ENCODE measurements around the gene ELP4. TPM values are rescaled to one million over a fixed set of nuclear protein-coding genes. Genes with fewer than 3 reads are reported as not detected.

ELP4 gene
- total RNA-seq, 1 experiment from 2014 or later: 20.3 TPM

DNA sequence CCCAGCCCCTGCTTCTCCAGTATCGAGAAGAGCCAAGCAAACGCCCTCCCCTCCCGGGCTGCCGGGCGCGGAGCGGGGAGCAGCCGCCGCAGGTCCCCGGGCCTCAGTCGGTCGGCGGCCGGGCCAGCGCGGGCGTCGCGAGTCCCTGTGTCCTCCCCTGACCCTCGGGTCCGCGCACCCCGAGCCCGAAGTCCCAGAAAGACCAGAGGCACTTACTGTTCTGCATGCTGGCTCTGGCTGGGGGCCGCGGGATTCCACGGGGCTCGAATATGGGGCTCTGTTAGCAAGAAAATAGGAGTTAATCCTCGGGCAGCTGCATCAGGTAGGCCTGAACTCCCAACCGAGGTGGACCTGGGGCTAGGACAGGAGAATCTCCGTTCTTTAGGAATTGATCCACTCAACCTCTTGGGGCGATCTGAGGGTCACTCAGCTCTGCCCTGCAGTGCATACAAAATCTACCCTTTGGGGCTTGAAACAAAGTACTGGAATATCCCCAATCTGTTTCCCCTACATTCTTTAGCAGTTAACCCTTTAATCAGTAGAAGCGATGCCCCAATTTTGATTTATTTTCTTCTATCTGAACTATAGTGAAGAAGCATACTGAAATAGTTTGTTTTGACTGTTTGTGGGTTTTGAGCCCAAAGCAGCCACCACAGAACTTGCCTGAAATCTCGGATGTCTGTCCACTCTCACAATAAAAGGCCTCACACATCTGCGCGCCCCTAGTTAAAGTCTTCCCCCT, 296.8 kb downstream of the ELP4 start:
- no TSS peak for BruUV-seq (replicated peaks)
- no peak overlapping the region for H3K4me3 Mint-ChIP-seq (ENCODE audit: low read depth, unreplicated experiment)

DNA sequence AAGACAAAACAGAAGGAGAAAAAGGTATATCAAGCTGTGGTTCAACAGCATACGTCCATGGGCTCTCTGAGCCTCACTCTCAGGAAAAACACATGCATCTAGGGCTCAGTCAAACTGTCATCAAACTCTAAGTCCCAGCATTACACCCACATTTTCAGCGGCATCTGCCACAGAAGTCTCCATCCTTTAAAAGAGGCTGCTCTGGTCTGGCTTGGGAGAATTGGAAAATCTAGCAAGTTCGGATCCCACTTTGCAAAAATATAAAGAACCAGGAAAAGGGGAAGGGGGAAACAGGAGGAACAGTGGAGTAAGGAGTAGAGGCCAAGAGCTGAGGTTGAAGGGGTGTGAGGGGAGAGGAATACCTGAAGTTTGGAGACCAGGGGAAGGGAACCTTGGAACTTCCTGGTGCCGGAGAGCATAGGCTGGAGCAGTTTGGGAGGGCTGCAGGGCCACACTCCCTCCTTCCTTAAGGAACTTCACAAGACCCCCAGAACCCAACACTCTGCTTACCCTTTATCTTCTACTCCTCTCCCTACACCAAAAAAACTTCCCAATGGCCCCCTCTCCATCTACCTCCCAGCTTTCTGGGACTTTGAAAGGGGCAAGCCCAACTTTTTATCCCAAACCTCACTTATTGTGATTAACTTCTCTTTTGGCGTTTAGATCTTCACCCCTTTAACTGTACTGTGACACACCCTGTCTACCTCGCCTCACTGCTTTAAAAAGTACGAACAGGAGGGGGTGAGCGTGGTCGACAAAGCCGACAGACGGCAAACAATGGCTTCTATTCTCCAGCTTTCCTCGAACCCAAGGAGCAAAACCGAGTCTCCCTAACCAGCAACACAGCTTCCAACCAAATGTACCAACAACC, 297.6 kb downstream of the ELP4 start:
- intact Hi-C loops (cut with micrococcal nuclease; ENCODE audit: unreplicated experiment): no loop called here
- H3K36me3 Mint-ChIP-seq (ENCODE audit: insufficient read depth, unreplicated experiment): peaks cover 9% of the 10 kb centered on the region
- no peak overlapping the region for H3K4me3 Mint-ChIP-seq (ENCODE audit: low read depth, unreplicated experiment)

More for the DNA sequence above, 296.8 kb downstream of the ELP4 start:
- DNase-seq: no peak
- intact Hi-C loops (cut with micrococcal nuclease; ENCODE audit: unreplicated experiment): no loop called here
- Mint-ChIP-seq H3K9me3 (ENCODE audit: low read depth, unreplicated experiment) (no peaks in the 10 kb centered on the region), H3K27ac (ENCODE audit: unreplicated experiment) (no peak overlapping the region), H3K27me3 (ENCODE audit: unreplicated experiment) (peaks cover 87% of the 10 kb centered on the region), H3K4me1 (ENCODE audit: low read depth, unreplicated experiment) (peaks cover 16% of the 10 kb centered on the region), H3K36me3 (ENCODE audit: insufficient read depth, unreplicated experiment) (peaks cover 9% of the 10 kb centered on the region)
- TF ChIP-seq, protein P1, sequence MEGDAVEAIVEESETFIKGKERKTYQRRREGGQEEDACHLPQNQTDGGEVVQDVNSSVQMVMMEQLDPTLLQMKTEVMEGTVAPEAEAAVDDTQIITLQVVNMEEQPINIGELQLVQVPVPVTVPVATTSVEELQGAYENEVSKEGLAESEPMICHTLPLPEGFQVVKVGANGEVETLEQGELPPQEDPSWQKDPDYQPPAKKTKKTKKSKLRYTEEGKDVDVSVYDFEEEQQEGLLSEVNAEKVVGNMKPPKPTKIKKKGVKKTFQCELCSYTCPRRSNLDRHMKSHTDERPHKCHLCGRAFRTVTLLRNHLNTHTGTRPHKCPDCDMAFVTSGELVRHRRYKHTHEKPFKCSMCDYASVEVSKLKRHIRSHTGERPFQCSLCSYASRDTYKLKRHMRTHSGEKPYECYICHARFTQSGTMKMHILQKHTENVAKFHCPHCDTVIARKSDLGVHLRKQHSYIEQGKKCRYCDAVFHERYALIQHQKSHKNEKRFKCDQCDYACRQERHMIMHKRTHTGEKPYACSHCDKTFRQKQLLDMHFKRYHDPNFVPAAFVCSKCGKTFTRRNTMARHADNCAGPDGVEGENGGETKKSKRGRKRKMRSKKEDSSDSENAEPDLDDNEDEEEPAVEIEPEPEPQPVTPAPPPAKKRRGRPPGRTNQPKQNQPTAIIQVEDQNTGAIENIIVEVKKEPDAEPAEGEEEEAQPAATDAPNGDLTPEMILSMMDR (IDR thresholded peaks at IDR 0.05; ENCODE audit: unreplicated experiment): no peak
- CTCF ChIA-PET: no interaction called here

DNA sequence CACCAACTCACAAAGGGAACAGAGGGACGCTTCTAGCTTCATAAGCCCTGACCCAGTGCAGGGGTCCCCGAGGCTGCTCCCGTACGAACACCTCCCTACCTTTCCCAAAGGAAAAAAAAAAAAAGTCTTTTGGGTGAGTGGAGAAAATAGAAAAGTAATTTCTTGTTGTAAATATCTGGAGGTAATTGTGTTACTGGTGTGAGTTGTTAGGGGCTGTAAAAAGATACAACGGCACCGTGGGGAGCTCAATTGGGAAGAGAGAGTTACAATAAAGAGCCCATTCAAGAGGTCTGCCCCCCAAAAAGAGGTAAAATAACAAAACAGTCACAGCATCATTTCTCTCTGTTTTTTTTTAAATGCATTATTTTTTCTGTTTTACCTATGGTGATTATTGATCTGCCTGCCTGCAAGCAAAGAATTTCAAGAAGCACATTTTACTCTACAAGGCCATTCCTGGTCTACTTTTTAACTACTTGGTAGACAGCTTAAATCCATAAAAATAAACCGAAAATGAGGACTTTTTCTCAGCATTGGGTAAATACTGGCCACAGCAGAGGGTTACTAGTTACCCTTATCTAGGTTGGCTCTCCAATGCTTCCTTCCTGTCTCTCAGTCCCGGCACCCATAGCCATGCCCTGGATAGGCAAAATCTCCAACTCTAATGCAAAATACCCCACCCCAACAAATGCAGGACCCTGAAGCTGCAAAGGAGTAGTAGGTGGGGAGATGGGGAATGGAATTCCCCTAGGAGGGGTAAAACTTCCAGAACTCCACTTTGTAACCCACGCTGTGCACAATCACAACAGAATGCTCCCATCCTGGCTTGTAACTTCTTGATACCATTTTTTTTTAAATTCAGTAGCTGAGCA, 298.5 kb downstream of the ELP4 start:
- intact Hi-C loops (cut with micrococcal nuclease; ENCODE audit: unreplicated experiment): no loop called here
- DNase-seq: no peak
- H3K27ac Mint-ChIP-seq (ENCODE audit: unreplicated experiment): no peak overlapping the region
- CTCF ChIA-PET: interaction anchor here (0.7 kb wide), 2 partner anchors 11 to 810 kb away, joined by 3 to 4 read pairs; no protein-coding TSS in a partner anchor
- TF ChIP-seq, protein P1 (IDR thresholded peaks at IDR 0.05; ENCODE audit: unreplicated experiment): no peak
- no peaks in the 10 kb centered on the region for H3K9me3 Mint-ChIP-seq (ENCODE audit: low read depth, unreplicated experiment)
- BruUV-seq (replicated peaks): no TSS peak
- H3K27me3 Mint-ChIP-seq (ENCODE audit: unreplicated experiment): peaks cover 87% of the 10 kb centered on the region
- peaks cover 15% of the 10 kb centered on the region for H3K36me3 Mint-ChIP-seq (ENCODE audit: insufficient read depth, unreplicated experiment)
- peaks cover 31% of the 10 kb centered on the region for H3K4me1 Mint-ChIP-seq (ENCODE audit: low read depth, unreplicated experiment)
- H3K4me3 Mint-ChIP-seq (ENCODE audit: low read depth, unreplicated experiment): no peak overlapping the region

More for the DNA sequence above, 297.6 kb downstream of the ELP4 start:
- Mint-ChIP-seq H3K27me3 (ENCODE audit: unreplicated experiment) (peaks cover 87% of the 10 kb centered on the region), H3K9me3 (ENCODE audit: low read depth, unreplicated experiment) (no peaks in the 10 kb centered on the region), H3K27ac (ENCODE audit: unreplicated experiment) (no peak overlapping the region), H3K4me1 (ENCODE audit: low read depth, unreplicated experiment) (peaks cover 24% of the 10 kb centered on the region)
- CTCF ChIA-PET: interaction anchor here (0.7 kb wide), 1 partner anchor 809 kb away, joined by 4 read pairs; no protein-coding TSS in a partner anchor
- no peak for DNase-seq
- TF ChIP-seq, protein P1 (IDR thresholded peaks at IDR 0.05; ENCODE audit: unreplicated experiment): no peak
- no TSS peak for BruUV-seq (replicated peaks)
